Non-pigmented ciliary epithelial cell (primary cell): ENCODE results near the gene SVBP.
"Not testable (repeated sequence)": the region's sequence is repeated elsewhere in the genome, so short reads cannot be mapped to it uniquely, and the experiment has no call there.

Experiments
- DNase-seq: peaks from one replicate; pipeline ENCODE4 v3.0.0-alpha.2; 2010; ENCODE audit warnings: low read depth

Gene SVBP, protein sequence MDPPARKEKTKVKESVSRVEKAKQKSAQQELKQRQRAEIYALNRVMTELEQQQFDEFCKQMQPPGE

GRCh38 chr1:42816585-42817439 lies at the start of gene SVBP, which contains the start of gene ERMAP:
Gene SVBP (minus strand): TSS chr1:42817397. CDS start chr1:42816544, 853 bp downstream.
Gene ERMAP (plus strand): TSS chr1:42817122. CDS start chr1:42830449, 13,327 bp downstream.
- no peak for DNase-seq

GRCh38 chr1:42866549-42866948 lies 49.4 kb upstream of the SVBP start:
- no peak for DNase-seq

- DNase-seq: no peak
Measured at GRCh38 chr1:42861014-42861399, 43.8 kb upstream of the SVBP start.

- no peak for DNase-seq
Measured at GRCh38 chr1:42860339-42861013, 43.3 kb upstream of the SVBP start.

DNA sequence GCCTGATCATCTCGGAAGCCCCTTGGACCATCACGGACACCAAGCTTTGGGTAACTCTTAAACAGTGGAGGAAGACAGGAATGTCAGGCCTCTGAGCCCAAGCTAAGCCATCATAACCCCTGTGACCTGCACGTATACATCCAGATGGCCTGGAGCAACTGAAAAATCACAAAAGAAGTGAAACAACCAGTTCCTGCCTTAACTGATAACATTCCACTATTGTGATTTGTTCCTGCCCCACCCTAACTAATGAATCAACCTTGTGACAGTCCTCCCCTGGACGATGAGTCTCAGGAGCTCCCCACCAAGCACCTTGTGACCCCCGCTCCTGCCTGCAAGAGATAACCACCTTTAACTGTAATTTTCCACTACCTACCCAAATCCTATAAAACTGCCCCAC lies 42.2 kb upstream of the SVBP start:
- DNase-seq: not testable (repeated sequence)

- DNase-seq: not testable (repeated sequence)
Measured at GRCh38 chr1:42856554-42856953, 39.4 kb upstream of the SVBP start.

DNA sequence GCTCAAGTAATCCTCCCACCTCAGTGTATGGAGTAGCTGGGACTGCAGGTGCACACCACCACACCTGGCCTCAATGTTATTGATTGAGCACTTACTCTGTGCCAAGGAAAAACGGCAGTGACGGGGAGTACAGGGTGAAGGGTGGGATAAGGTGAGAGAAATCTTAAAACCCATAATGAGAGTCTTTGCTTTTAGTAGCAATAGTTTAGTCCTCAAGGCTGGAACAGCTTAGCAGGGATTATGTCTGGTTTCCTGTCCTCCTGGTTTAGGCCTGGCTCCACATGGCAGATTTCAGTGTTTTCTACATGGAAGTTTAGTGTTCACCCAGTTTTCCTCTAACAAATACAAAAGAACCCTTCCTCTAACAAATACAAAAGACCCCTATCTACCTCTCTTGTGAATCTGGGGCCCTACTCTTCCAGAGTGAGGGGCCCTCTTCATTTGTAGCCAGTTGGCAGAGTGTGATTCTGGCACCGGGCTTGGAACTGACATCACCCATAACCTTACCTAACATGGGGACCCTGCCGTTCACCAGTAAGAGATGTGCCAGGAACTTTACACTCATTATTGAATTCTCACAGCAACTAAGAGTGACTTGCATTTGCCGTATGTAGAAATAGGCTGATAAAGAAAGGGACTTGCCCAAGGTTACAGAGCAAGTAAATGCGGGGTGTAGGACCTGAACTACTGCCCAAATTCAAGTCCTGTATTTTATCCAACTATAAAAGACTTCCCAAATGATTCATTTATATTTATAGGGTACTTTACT lies 36.1 kb upstream of the SVBP start:
- DNase-seq: no peak

- no peak for DNase-seq
Measured at GRCh38 chr1:42852608-42852980, 35.4 kb upstream of the SVBP start.

DNA sequence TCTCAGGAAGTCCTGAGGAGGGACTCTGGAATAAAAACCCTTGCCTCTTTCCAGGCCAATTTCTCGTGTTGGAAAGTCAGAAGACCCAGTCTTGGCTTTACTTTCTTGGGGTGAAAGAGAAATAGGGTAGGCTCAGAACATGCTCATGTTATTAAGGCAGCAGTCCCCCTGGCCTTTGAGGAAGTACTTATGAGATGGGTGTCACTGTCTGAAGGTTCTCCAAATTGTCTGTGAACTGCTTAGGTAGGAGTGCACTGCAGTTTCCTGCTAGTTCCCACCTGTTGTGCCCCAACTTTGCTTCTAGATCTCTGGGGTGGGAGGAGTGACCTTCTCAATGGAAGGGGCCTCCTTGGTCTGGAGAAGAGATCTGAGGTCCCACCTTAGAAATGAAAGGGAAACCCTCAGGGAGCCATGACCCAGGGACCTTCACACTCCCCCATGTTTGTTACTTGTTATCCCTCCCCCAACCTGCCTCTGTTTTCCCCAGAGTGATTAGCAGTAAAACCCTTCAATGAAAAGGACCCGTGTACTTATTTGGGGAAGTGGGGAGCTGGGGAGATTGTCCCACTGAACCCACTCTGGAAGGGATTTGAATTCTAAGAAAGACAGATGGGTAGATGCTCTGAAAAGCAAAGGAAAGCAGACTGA lies 34.9 kb upstream of the SVBP start:
- DNase-seq: no peak

DNA sequence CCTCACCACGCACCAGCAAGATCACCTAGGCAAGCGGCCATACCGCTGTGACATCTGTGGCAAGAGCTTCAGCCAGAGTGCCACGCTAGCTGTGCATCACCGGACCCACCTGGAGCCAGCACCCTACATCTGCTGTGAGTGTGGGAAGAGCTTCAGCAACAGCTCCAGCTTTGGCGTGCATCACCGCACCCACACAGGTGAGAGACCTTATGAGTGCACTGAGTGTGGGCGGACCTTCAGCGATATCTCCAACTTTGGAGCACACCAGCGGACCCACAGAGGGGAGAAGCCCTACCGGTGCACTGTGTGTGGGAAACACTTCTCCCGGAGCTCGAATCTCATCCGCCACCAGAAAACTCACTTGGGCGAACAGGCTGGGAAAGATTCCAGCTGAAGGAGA lies 34.2 kb upstream of the SVBP start:
- DNase-seq: no peak

GRCh38 chr1:42849944-42850343 lies 32.7 kb upstream of the SVBP start:
- DNase-seq: no peak

DNA sequence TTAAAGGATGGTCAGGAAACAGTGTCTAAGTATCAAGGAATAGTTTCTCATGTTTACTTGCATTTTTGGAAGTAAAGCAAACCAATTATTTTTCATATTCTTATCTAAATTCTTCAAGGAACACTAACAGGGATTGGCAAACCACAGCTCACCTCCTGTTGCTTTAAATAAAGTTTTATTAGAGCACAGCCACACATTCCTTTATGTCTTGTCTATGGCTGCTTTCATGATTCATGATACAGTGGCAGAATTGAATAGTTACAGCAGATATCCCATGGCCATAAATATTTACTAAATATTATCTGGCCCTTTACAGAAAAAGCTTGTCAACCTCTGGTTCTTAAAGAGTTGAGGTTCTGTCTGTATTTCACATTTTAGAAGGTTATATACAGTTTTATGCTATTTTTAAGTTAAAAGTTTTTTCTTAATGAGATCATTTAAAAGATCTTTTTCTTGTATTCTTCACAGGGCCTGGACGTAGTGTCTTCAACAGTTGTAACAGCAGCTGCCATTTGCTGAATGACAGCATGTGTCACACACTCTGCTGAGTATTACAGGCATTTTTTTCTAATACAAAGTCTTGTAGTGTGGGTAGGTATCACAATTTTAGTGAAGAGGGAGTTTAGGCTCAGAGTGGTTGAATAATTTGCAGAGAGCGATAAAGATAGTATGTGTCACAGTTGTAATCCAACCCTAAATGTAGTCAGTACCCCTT lies 31.8 kb upstream of the SVBP start:
- DNase-seq: no peak

DNA sequence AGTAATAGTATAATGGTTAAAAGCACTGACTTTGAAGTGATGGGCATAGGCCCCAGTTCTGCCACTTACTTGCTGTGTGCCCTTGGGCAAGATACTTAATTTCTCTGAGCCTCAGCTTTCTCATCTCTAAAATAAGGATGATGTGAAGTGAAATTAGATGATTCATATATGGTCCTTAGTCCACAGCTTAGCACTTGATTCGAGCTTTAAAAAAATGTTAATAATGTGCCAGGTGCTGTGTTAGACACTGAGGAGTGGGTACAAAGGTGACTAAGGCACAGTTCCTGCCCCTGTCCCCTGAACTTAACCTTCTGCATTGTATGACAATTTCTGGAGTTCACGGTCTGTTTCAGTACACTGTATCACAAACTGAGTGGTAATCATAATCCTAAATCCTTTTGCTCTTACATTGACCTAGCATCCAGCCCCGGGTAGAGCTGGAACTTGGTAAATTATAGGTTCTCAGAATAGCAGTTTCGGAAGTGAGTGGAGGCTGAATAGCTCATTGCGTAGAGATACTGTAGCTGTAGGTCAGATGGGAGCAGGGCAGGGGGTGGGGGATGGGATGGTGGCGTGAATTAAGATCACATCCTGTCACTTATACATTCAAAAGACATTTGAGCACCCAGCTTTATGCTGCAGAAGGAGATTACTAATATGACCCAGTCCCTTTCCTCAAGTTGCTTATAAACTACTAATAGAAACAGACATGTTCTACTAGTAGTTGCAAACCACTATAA lies 30.7 kb upstream of the SVBP start:
- no peak for DNase-seq

- no peak for DNase-seq
Measured at GRCh38 chr1:42847111-42847595, 30.0 kb upstream of the SVBP start.

- peak; percentile 90 for DNase-seq
Measured at GRCh38 chr1:42846257-42847110, 29.3 kb upstream of the SVBP start, which contains the start of gene ZNF691. Gene ZNF691 (plus strand): TSS chr1:42846613. CDS start chr1:42849659, 3,046 bp downstream.

DNA sequence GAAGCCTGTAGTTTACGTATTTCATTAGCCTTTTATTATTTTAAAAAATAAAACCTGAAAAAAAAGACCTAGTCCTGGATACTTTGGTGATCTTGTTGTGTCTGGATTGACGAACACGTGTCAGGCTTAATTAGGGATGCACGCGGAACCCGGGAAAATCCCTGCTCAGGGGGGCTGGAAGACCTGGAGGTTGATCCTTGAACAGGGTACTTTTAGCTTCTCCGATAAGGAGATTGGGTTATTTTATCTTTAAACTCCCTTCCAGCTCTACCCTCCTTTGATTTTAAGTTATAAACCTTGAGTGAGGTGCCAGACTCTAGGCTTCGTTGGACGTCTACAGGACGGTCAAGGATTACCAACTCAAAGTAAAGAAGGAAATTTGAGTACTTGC lies 28.7 kb upstream of the SVBP start:
- no peak for DNase-seq

DNA sequence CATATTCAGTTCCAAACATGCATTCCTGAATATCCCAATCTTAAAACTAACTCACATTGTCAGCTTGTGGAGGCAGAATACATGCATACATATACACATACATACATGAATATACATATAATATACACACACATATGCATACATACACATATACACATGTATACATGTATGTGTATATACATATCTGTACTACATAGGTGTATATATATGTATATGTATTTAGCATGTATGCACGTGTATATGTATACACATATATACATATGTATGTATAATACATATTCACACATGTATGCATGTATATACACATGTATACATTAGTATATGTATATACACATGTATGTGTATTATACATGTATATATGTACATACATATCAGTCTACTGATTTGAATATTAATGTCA lies 28.0 kb upstream of the SVBP start:
- no peak for DNase-seq

- DNase-seq: peak; percentile 19
Measured at GRCh38 chr1:42844592-42845140, 27.5 kb upstream of the SVBP start.
